NCI-H2029 (cell line): Measurements from ENCODE around the gene CC2D1A.
"Not testable (repeated sequence)": the region's sequence is repeated elsewhere in the genome, so short reads cannot be mapped to it uniquely, and the experiment has no call there.

ENCODE experiments used
- DNase-seq: peaks from one replicate; lab custom pipeline; 2025; lab: John Stamatoyannopoulos, UW

Gene CC2D1A

GRCh38 chr19:13962699-13963602, 57.0 kb downstream of the CC2D1A start:
- no peak for DNase-seq

- DNase-seq = no peak
These were observed 57.7 kb downstream of the CC2D1A start for GRCh38 chr19:13963603-13964105.

GRCh38 chr19:13964776-13965175, 58.8 kb downstream of the CC2D1A start:
- DNase-seq = no peak

- DNase-seq = no peak
These were observed 59.4 kb downstream of the CC2D1A start for GRCh38 chr19:13965377-13965896.

- DNase-seq = no peak
These were observed 60.1 kb downstream of the CC2D1A start for GRCh38 chr19:13965926-13966683.

GRCh38 chr19:13966684-13967128, 60.7 kb downstream of the CC2D1A start:
- DNase-seq = no peak

GRCh38 chr19:13967206-13967605, 61.2 kb downstream of the CC2D1A start:
- DNase-seq = not testable (repeated sequence)

- DNase-seq = no peak
These were observed 62.5 kb downstream of the CC2D1A start for GRCh38 chr19:13968383-13968935.

- no peak for DNase-seq
These were observed 63.0 kb downstream of the CC2D1A start for GRCh38 chr19:13968999-13969398.

- DNase-seq = no peak
These were observed 63.9 kb downstream of the CC2D1A start for GRCh38 chr19:13969897-13970296.

- DNase-seq = not testable (repeated sequence)
These were observed 65.9 kb downstream of the CC2D1A start for GRCh38 chr19:13971868-13972267.

GRCh38 chr19:13972368-13973155, 66.6 kb downstream of the CC2D1A start:
- DNase-seq = no peak

GRCh38 chr19:13973479-13973878, 67.5 kb downstream of the CC2D1A start:
- DNase-seq = not testable (repeated sequence)

- DNase-seq = peak; percentile 93
These were observed 68.1 kb downstream of the CC2D1A start for GRCh38 chr19:13974073-13974472.

- DNase-seq = no peak
These were observed 69.9 kb downstream of the CC2D1A start for GRCh38 chr19:13975870-13976269.

GRCh38 chr19:13976446-13976845, 70.4 kb downstream of the CC2D1A start:
- DNase-seq = no peak

- DNase-seq = no peak
These were observed 71.8 kb downstream of the CC2D1A start for GRCh38 chr19:13977803-13978202.

- peak; percentile 62 for DNase-seq
These were observed 72.6 kb downstream of the CC2D1A start for GRCh38 chr19:13978351-13979243.

GRCh38 chr19:13979244-13979615, 73.2 kb downstream of the CC2D1A start:
- no peak for DNase-seq

- no peak for DNase-seq
These were observed 73.7 kb downstream of the CC2D1A start for GRCh38 chr19:13979686-13980085.
